Activated naive CD8-positive, alpha-beta T cell treated with anti-CD3 and anti-CD28 coated beads for 36 hours (primary cell): Measurements from ENCODE around the gene TSPAN1. TPM values are rescaled to one million over a fixed set of nuclear protein-coding genes. Genes with fewer than 3 reads are reported as not detected.
"Not testable (repeated sequence)": the region's sequence is repeated elsewhere in the genome, so short reads cannot be mapped to it uniquely, and the experiment has no call there.

Experiments
- DNase-seq: peaks from one replicate; pipeline ENCODE4 v3.0.0; 2021
- H3K27ac Mint-ChIP-seq: one replicate; pipeline ENCODE4 v1.8.0; 2022; ENCODE audit warnings: mild to moderate bottlenecking, moderate library complexity, mixed read lengths
- H3K27me3 Mint-ChIP-seq: one replicate; pipeline ENCODE4 v1.8.0; 2022; ENCODE audit warnings: mild to moderate bottlenecking, mixed read lengths
- H3K36me3 Mint-ChIP-seq: one replicate; pipeline ENCODE4 v1.8.0; 2021; ENCODE audit warnings: mild to moderate bottlenecking, mixed read lengths
- H3K4me1 Mint-ChIP-seq: one replicate; pipeline ENCODE4 v1.8.0; 2021; ENCODE audit warnings: mixed read lengths
- H3K4me3 Mint-ChIP-seq: one replicate; pipeline ENCODE4 v1.8.0; 2022; ENCODE audit warnings: mild to moderate bottlenecking, moderate library complexity, mixed read lengths
- H3K9me3 Mint-ChIP-seq: one replicate; pipeline ENCODE4 v1.8.0; 2022; ENCODE audit warnings: mixed read lengths
- total RNA-seq, 2 experiments: library from RNA; stranded (reverse); gene quantifications; one replicate each; pipeline ENCODE4 v1.2.3, GENCODE V29; 2021

Gene TSPAN1
- total RNA-seq, 2 experiments from 2014 or later: 0.28 TPM; not detected in 1

- DNase-seq: no peak
- Mint-ChIP-seq H3K4me3 (no peak overlapping the region), H3K4me1 (no peaks in the 10 kb centered on the region), H3K27me3 (no peaks in the 10 kb centered on the region), H3K27ac (no peak overlapping the region), H3K9me3 (no peaks in the 10 kb centered on the region), H3K36me3 (no peaks in the 10 kb centered on the region)
Observed at GRCh38 chr1:46211051-46211450, 36.2 kb downstream of the TSPAN1 start.

- Mint-ChIP-seq H3K4me1 (no peaks in the 10 kb centered on the region), H3K36me3 (no peaks in the 10 kb centered on the region), H3K4me3 (no peak overlapping the region), H3K9me3 (no peaks in the 10 kb centered on the region), H3K27ac (no peak overlapping the region), H3K27me3 (no peaks in the 10 kb centered on the region)
- no peak for DNase-seq
Observed at GRCh38 chr1:46215504-46215903, 40.6 kb downstream of the TSPAN1 start.

GRCh38 chr1:46218443-46218842, 43.6 kb downstream of the TSPAN1 start:
- DNase-seq: no peak
- Mint-ChIP-seq H3K4me1 (peaks cover 2% of the 10 kb centered on the region), H3K4me3 (no peak overlapping the region), H3K9me3 (no peaks in the 10 kb centered on the region), H3K36me3 (no peaks in the 10 kb centered on the region), H3K27me3 (no peaks in the 10 kb centered on the region), H3K27ac (no peak overlapping the region)

- no peaks in the 10 kb centered on the region for H3K36me3 Mint-ChIP-seq
- H3K27ac Mint-ChIP-seq: no peak overlapping the region
- no peaks in the 10 kb centered on the region for H3K9me3 Mint-ChIP-seq
- peaks cover 4% of the 10 kb centered on the region for H3K4me1 Mint-ChIP-seq
- no peak overlapping the region for H3K4me3 Mint-ChIP-seq
- H3K27me3 Mint-ChIP-seq: no peaks in the 10 kb centered on the region
- DNase-seq: no peak
Observed at GRCh38 chr1:46219551-46220520, 44.9 kb downstream of the TSPAN1 start.

- Mint-ChIP-seq H3K27me3 (no peaks in the 10 kb centered on the region), H3K4me3 (no peak overlapping the region), H3K9me3 (no peaks in the 10 kb centered on the region), H3K4me1 (peaks cover 4% of the 10 kb centered on the region), H3K36me3 (no peaks in the 10 kb centered on the region), H3K27ac (no peak overlapping the region)
- no peak for DNase-seq
Observed at GRCh38 chr1:46220808-46221207, 45.9 kb downstream of the TSPAN1 start.

DNA sequence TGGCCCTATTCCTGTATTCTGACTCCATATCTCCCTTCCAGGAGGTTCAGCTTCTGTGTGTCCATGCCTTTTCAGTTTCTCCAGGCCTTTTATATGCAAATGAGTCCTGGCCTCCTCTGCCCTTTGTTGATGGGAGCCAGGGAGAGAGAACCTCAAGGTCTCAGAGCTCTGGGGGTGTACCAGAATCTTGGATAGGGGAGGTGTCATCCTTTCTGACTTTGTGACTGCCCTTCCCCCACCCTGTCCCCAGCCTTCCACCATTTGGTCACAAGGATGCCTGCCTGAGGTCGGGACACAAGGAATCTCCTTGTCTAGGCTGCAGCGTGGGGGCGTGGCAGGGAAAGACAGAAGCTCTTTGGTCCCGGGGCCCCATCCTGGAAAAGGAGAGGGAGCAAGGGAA, 46.9 kb downstream of the TSPAN1 start:
- DNase-seq: no peak
- H3K4me3 Mint-ChIP-seq: no peak overlapping the region
- H3K4me1 Mint-ChIP-seq: peaks cover 4% of the 10 kb centered on the region
- no peaks in the 10 kb centered on the region for H3K36me3 Mint-ChIP-seq
- H3K27ac Mint-ChIP-seq: no peak overlapping the region
- no peaks in the 10 kb centered on the region for H3K9me3 Mint-ChIP-seq
- no peaks in the 10 kb centered on the region for H3K27me3 Mint-ChIP-seq

- not testable (repeated sequence) for H3K27me3 Mint-ChIP-seq, H3K27ac Mint-ChIP-seq, H3K4me1 Mint-ChIP-seq, H3K9me3 Mint-ChIP-seq, H3K4me3 Mint-ChIP-seq, DNase-seq, H3K36me3 Mint-ChIP-seq
Observed at GRCh38 chr1:46223055-46223454, 48.2 kb downstream of the TSPAN1 start.

DNA sequence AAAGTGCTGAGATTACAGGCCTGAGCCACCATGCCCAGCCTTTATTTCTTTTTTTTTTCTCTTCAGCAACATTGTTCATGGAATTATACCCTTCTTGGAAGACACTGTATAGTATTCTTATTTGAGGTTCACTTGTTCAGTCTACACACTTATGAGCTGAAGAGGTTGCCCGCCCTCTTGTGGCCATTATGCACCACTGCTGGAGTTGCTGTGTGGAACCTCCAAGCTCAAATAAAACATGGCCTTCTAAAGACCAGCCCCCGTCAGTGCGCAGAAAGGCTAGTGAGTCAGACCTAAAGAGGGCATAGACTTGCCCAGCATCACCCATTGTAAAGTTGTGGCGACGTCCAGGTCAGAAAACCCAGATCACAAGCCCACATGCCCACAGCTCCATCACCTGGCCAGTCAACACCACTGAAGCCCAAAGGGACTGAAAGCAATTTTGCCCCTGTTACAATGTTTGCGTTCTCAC, 48.6 kb downstream of the TSPAN1 start:
- DNase-seq: peak; percentile 48
- Mint-ChIP-seq H3K4me3 (no peak overlapping the region), H3K36me3 (no peaks in the 10 kb centered on the region), H3K9me3 (no peaks in the 10 kb centered on the region), H3K27me3 (no peaks in the 10 kb centered on the region), H3K4me1 (peaks cover 4% of the 10 kb centered on the region), H3K27ac (no peak overlapping the region)

- no peak overlapping the region for H3K4me3 Mint-ChIP-seq
- DNase-seq: no peak
- no peaks in the 10 kb centered on the region for H3K27me3 Mint-ChIP-seq
- H3K9me3 Mint-ChIP-seq: no peaks in the 10 kb centered on the region
- H3K4me1 Mint-ChIP-seq: peaks cover 6% of the 10 kb centered on the region
- H3K36me3 Mint-ChIP-seq: no peaks in the 10 kb centered on the region
- H3K27ac Mint-ChIP-seq: no peak overlapping the region
Observed at GRCh38 chr1:46224966-46225365, 50.1 kb downstream of the TSPAN1 start.

DNA sequence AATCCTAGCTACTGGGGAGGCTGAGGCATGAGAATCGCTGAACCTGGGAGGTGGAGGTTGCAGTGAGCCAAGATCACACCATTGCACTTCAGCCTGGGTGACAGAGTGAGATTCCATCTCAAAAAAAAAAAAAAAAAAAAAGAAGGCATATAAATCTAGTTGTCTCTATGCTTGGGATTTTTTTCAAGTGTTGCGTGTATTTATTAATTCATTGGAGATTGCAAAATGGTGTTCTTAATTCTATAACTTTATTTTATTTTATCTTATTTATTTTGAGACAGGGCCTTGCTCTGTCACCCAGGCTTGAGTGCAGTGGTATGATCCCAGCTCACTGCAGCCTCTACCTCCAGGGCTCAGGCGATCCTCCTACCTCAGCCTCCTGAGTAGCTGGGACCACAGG, 56.3 kb downstream of the TSPAN1 start:
- not testable (repeated sequence) for H3K9me3 Mint-ChIP-seq, H3K27me3 Mint-ChIP-seq, DNase-seq, H3K4me3 Mint-ChIP-seq, H3K36me3 Mint-ChIP-seq, H3K27ac Mint-ChIP-seq, H3K4me1 Mint-ChIP-seq

Other genes starting within 250 kb of the TSPAN1 start
- gene PIK3R3, start 42.5 kb upstream of the TSPAN1 start, total RNA-seq: 1 to 10 TPM; 1.1 to 1.8 TPM
- not detected for gene P3R3URF, start 1.4 kb downstream of the TSPAN1 start, total RNA-seq
- 10 to 100 TPM; 34.3 to 38.8 TPM for gene POMGNT1, start 23.3 kb downstream of the TSPAN1 start, total RNA-seq
- not detected for gene LURAP1, start 28.2 kb downstream of the TSPAN1 start, total RNA-seq
- gene RAD54L, start 72.7 kb downstream of the TSPAN1 start, total RNA-seq: 10 to 100 TPM; 61.8 to 66.3 TPM
- 10 to 100 TPM; 33.6 to 35.6 TPM for gene LRRC41, start 128.5 kb downstream of the TSPAN1 start, total RNA-seq
- gene UQCRH, start 128.6 kb downstream of the TSPAN1 start, total RNA-seq: 100 to 1,000 TPM; 455 to 457 TPM
- 10 to 100 TPM; 32.0 to 32.5 TPM for gene NSUN4, start 165.7 kb downstream of the TSPAN1 start, total RNA-seq
- gene FAAH, start 219.2 kb downstream of the TSPAN1 start, total RNA-seq: 1 to 10 TPM; 2.8 to 3.4 TPM